Hypothalamus (tissue), 51 donors: ENCODE results near the gene DMRT2.

Experiments
- DNase-seq, 51 donors: peaks; one replicate each; lab custom pipeline; 2025; lab: John Stamatoyannopoulos, UW

The DMRT2 gene

DNA sequence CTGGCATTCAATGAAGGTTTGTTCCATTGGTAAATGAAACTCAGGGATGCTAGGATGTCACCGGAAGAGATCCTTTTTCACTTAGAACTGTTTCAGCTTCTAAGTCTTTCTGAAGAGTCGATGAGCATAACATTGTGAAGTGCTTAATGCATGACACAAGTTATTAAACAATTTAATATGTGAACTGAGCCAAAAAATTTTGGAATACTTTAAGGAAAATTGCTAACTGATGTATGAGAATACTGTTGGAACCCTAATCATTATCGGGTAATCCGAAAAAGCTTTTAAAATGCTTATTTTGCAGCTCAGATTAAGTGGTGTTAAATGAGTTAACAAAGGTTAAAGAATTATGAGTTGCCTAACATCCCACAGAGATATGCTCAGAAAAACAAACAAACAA, 34.9 kb downstream of the DMRT2 start:
- no peak for DNase-seq

DNA sequence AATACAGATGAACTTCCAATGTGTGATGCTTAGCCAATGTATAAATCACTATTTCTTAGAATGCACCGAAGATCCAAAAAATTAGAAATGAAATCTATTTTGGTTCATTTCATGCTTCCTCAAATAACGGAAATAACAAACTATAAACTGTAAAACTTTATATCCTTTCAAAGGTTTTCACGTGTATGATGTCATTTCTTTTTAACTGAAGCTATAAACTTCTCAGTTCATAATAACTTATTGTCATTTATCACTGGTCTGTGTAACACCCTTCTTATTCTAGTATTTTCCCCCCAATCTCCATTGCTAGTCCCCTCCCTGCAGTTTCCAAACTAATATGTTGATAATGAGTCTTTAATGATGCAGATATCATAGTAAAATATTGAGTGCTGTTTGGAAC, 36.4 kb downstream of the DMRT2 start:
- no peak for DNase-seq

DNA sequence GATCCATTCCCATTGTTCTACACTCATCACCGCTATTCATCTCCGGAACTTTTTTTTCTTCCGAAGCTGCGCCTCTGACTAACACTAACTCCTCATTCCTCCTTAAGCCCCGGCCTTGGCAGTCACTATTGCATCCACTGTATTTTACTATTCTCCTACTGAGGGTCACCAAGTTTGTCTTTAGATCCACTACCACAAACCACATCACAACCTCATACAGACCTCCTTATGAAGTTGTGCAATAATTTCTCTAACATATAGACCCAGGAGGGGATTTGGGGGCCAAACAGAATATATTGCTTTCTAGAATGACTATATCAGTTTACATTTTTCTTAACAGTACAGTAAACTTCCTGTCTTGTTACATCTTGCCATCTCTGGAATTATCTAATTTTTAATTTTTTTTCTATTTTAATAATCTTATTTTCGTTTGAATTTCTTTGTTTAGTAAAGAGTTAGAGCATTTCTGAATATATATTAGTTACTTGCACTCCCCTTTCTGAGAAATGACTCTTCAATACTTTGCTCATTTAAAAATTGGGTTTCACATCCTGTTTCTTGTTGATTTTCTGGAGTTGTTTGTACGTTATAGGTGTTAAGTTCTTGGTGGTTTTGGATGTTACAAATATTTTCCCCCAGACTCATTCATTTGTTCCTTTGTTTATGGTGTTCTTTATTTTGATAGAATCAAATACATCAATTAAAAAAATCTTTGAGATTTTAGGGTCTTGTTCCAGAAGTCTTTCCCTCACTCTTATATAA, 37.1 kb downstream of the DMRT2 start:
- no peak for DNase-seq

- no peak for DNase-seq
Measured at GRCh38 chr9:1094749-1095148, 44.6 kb downstream of the DMRT2 start.

- no peak for DNase-seq
Measured at GRCh38 chr9:1096155-1096964, 46.2 kb downstream of the DMRT2 start.

DNA sequence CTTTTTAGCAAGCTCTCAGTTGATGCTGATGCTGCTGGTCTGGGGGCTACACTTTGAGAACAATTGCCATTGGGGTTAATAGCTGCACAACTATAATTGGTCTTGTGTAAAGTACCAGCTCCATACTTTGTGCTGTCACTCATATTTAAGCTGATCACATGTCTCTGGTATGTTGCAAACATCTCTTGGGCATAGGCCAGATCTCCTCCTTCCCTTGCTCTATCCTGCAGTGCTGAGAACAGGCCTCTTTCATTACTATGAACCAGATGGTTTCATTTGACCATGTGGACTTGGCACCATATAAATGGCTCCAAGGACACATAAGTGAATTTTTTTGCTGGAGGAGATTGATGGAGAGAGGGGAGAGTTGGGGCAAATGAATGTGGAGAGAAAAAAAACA, 48.4 kb downstream of the DMRT2 start:
- DNase-seq, result no peak

DNA sequence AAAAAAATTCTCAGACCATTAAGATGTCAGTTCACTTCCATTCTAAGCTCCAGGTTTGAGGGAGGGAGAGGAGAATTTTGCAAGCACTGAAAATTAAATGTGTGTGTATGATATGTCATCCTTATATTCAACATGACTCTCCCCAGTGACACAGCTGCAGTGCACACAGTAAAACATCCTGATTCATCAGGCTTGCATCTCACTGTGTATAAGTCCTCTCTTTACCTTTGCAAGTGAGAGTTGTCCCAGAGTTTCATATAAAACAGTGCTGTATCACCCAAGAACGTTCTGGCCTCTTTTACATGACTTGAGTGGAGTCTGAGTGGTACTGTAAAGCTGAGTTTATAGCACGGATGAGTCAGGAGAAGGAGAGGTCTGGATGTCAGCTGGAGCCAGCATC, 50.0 kb downstream of the DMRT2 start:
- DNase-seq, result no peak

- peak in 30 of 51 donors; percentile 0 to 63 (median 15) for DNase-seq
Measured at GRCh38 chr9:1100945-1101344, 50.8 kb downstream of the DMRT2 start.

GRCh38 chr9:1101846-1102641, 51.9 kb downstream of the DMRT2 start:
- no peak for DNase-seq

DNA sequence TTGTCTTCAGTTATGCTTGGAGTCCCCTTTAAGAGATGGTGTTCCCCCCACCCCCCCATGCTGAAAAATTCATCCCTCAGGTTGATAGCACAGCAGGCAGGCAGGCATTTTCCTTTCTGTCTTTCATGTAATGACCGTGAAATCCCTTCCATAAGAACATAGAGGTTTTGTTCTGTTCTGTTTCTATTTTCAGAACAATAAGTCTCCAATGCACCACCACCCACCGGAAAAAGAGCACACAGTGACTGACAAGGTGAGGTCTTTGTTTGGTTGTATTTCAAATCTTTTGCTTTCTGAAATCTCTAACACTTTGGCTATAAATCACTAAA, 52.4 kb downstream of the DMRT2 start:
- no peak for DNase-seq
